Brain pericyte (primary cell): Measurements from ENCODE around the gene OSBPL7.

ENCODE experiments used
- DNase-seq: peaks from one replicate; pipeline ENCODE4 v3.0.0-alpha.2; 2012; ENCODE audit warnings: low read depth, low spot score

Gene OSBPL7

GRCh38 chr17:47823519-47823918 is 1.9 kb upstream of the OSBPL7 start:
- no peak for DNase-seq

- no peak for DNase-seq
Measured at GRCh38 chr17:47822785-47823184, 1.2 kb upstream of the OSBPL7 start.

- DNase-seq = no peak
Measured at GRCh38 chr17:47821031-47821423, 567 bp downstream of the OSBPL7 start.

GRCh38 chr17:47820033-47820789 is 1.4 kb downstream of the OSBPL7 start:
- no peak for DNase-seq

- DNase-seq = no peak
Measured at GRCh38 chr17:47819475-47819874, 2.1 kb downstream of the OSBPL7 start.

- DNase-seq = no peak
Measured at GRCh38 chr17:47818002-47818695, 3.4 kb downstream of the OSBPL7 start.

GRCh38 chr17:47816947-47817346 is 4.6 kb downstream of the OSBPL7 start:
- DNase-seq = no peak

- DNase-seq = no peak
Measured at GRCh38 chr17:47816111-47816735, 5.4 kb downstream of the OSBPL7 start.

GRCh38 chr17:47815106-47815918 is 6.3 kb downstream of the OSBPL7 start:
- DNase-seq = no peak

GRCh38 chr17:47813512-47814031 is 8.0 kb downstream of the OSBPL7 start:
- no peak for DNase-seq

- no peak for DNase-seq
Measured at GRCh38 chr17:47813077-47813476, 8.5 kb downstream of the OSBPL7 start.

- DNase-seq = no peak
Measured at GRCh38 chr17:47812146-47812920, 9.3 kb downstream of the OSBPL7 start.

GRCh38 chr17:47811709-47812108 is 9.9 kb downstream of the OSBPL7 start:
- DNase-seq = no peak

- no peak for DNase-seq
Measured at GRCh38 chr17:47810901-47811635, 10.5 kb downstream of the OSBPL7 start.

- DNase-seq = no peak
Measured at GRCh38 chr17:47810200-47810821, 11.3 kb downstream of the OSBPL7 start.

GRCh38 chr17:47808830-47809480 is 12.6 kb downstream of the OSBPL7 start:
- no peak for DNase-seq

- no peak for DNase-seq
Measured at GRCh38 chr17:47808036-47808829, 13.4 kb downstream of the OSBPL7 start.

- DNase-seq = no peak
Measured at GRCh38 chr17:47807421-47807820, 14.2 kb downstream of the OSBPL7 start.

- DNase-seq = no peak
Measured at GRCh38 chr17:47806913-47807255, 14.7 kb downstream of the OSBPL7 start.
